Panc1 (cell line): ENCODE data around the gene SPSB3. TPM values are rescaled to one million over a fixed set of nuclear protein-coding genes. Genes with fewer than 3 reads are reported as not detected.

Experiments used
- ATAC-seq: fragments of 200-7000 bp; cut with Tn5 transposase; 2 replicates; pipeline ENCODE4 v1.9.1; 2020; ENCODE audit warnings: mild to moderate bottlenecking, moderate library complexity
- BruUV-seq: library from RNA; stranded (reverse); fragments of 400-500 nt; replicated peaks from 2 replicates; lab custom pipeline; 2021; lab: Mats Ljungman, UMichigan
- CTCF ChIA-PET: fragments of 300-600 bp; sonication (Branson Sonifier 250); formaldehyde crosslinking; loops from one replicate; lab custom pipeline; 2022; ENCODE audit warnings: antibody characterized with exemption; lab: Charles Lee
- POLR2A ChIA-PET: fragments of 300-600 bp; sonication (Branson Sonifier 250); formaldehyde crosslinking; loops from one replicate; lab custom pipeline; 2022; ENCODE audit warnings: antibody characterized with exemption; lab: Charles Lee
- DNase-seq: peaks from one replicate; pipeline ENCODE4 v3.0.0-alpha.2; 2010; ENCODE audit warnings: low read depth, low spot score
- H3K27ac ChIP-seq: 2 replicates; pipeline ENCODE4 v1.5.1; 2011; ENCODE audit warnings: mild to moderate bottlenecking, low read length, inconsistent platforms
- H3K27me3 ChIP-seq: fragments of 200-500 bp; sonication (Bioruptor generic); 2 replicates; pipeline ENCODE4 v1.6.0; 2014; ENCODE audit warnings: low read length, inconsistent platforms; ENCODE audit not compliant: control insufficient read depth, insufficient read depth
- H3K36me3 ChIP-seq: fragments of 200-500 bp; sonication (Bioruptor generic); 2 replicates; pipeline ENCODE4 v1.5.1; 2014; ENCODE audit warnings: inconsistent platforms, mild to moderate bottlenecking, low read length, moderate library complexity; ENCODE audit not compliant: control insufficient read depth, insufficient read depth
- H3K4me1 ChIP-seq: 2 replicates; pipeline ENCODE4 v1.5.1; 2011; ENCODE audit warnings: inconsistent platforms, mild to moderate bottlenecking, low read length, moderate library complexity; ENCODE audit not compliant: control insufficient read depth, insufficient read depth
- H3K4me3 ChIP-seq, 2 experiments: 2 replicates each; pipeline ENCODE4 v1.5.1; 2011 to 2012; ENCODE audit warnings: low read depth in 2 of 2, low read length in 2 of 2, mild to moderate bottlenecking in 2 of 2, inconsistent platforms in 1 of 2, moderate library complexity in 1 of 2
- H3K9me3 ChIP-seq: fragments of 200-500 bp; sonication (Bioruptor generic); 2 replicates; pipeline ENCODE4 v1.5.1; 2014; ENCODE audit warnings: low read depth, mild to moderate bottlenecking, inconsistent platforms, low read length, moderate library complexity; ENCODE audit not compliant: control insufficient read depth, insufficient read depth
- CTCF ChIP-seq: fragments of 450-650 bp; IDR thresholded peaks from 2 replicates; pipeline ENCODE4 v1.5.1; 2017; ENCODE audit warnings: mild to moderate bottlenecking
- POLR2AphosphoS5 ChIP-seq: IDR thresholded peaks from 2 replicates; pipeline ENCODE4 v1.6.1; 2012; ENCODE audit warnings: mild to moderate bottlenecking, low read depth, low read length, moderate library complexity
- REST ChIP-seq, 2 experiments: IDR thresholded peaks; 2 replicates each; pipeline ENCODE4 v1.6.1; 2011 to 2012; ENCODE audit warnings: low read depth in 2 of 2, control low read depth in 1 of 2, low read length in 1 of 2, mild to moderate bottlenecking in 1 of 2, moderate library complexity in 1 of 2; ENCODE audit not compliant: insufficient read depth in 1 of 2
- SIN3A ChIP-seq: IDR thresholded peaks from 2 replicates; pipeline ENCODE4 v1.6.1; 2012; ENCODE audit warnings: low read depth, mild to moderate bottlenecking, low read length, moderate library complexity, borderline replicate concordance; ENCODE audit not compliant: insufficient read depth
- TCF7L2 ChIP-seq: IDR thresholded peaks from 2 replicates; pipeline ENCODE4 v1.6.1; 2011; ENCODE audit warnings: mild to moderate bottlenecking, low read depth, low read length, inconsistent platforms
- in situ Hi-C: cut with HindIII; loops from 2 replicates; pipeline ENCODE4 v1.10.0; 2016; ENCODE audit warnings: low sequenced_read_pairs, low pct_unique_long_range_greater_than_20kb
- intact Hi-C: fragments of 100-400 bp; cut with micrococcal nuclease; formaldehyde crosslinking; loops from one replicate; pipeline ENCODE4 v1.10.0; 2022; ENCODE audit not compliant: unreplicated experiment
- total RNA-seq: library from RNA; stranded (reverse); gene quantifications from one replicate; pipeline ENCODE4 v1.2.1, GENCODE V29; 2021; ENCODE audit not compliant: unreplicated experiment

SPSB3 gene
- total RNA-seq, 1 experiment from 2014 or later, result 23.0 TPM

- H3K36me3 ChIP-seq, result peaks cover 6% of the 10 kb centered on the region; the same call in 1 of the 2 replicates
- H3K4me3 ChIP-seq, result no peak overlapping the region
- CTCF ChIA-PET, result interaction anchor here (0.6 kb wide), 1 partner anchor 158 kb away, joined by 13 read pairs; the partner anchor contains the start of gene NOXO1
- ATAC-seq (no peak), DNase-seq (no peak)
- intact Hi-C loops, result no loop called here
- POLR2A ChIA-PET, result no interaction called here
- in situ Hi-C loops, result no loop called here
- no TSS peak for BruUV-seq
- no peaks in the 10 kb centered on the region for H3K9me3 ChIP-seq
- TF ChIP-seq CTCF (no peak), SIN3A (no peak), POLR2AphosphoS5 (no peak), REST (IDR thresholded peaks at IDR 0.05; ENCODE audit: insufficient read depth in 1 of 2, low read depth in 2 of 2, low read length in 1 of 2) (no peak), TCF7L2 (no peak)
- H3K27ac ChIP-seq, result no peak overlapping the region
- 0 out of 2 replicates have a peak, but pooled peaks cover 10% of the 10 kb centered on the region for H3K4me1 ChIP-seq
- H3K27me3 ChIP-seq, result no peaks in the 10 kb centered on the region
Observed at GRCh38 chr16:1822801-1823200, 40.4 kb upstream of the SPSB3 start.

- no peak overlapping the region for H3K27ac ChIP-seq
- H3K36me3 ChIP-seq, result no peaks in the 10 kb centered on the region
- intact Hi-C loops, result no loop called here
- BruUV-seq, result no TSS peak
- H3K9me3 ChIP-seq, result no peaks in the 10 kb centered on the region
- no peaks in the 10 kb centered on the region for H3K27me3 ChIP-seq
- H3K4me1 ChIP-seq, result 0 out of 2 replicates have a peak, but pooled peaks cover 10% of the 10 kb centered on the region
- TF ChIP-seq SIN3A (no peak), REST (IDR thresholded peaks at IDR 0.05; ENCODE audit: insufficient read depth in 1 of 2, low read depth in 2 of 2, low read length in 1 of 2) (no peak), CTCF (no peak), POLR2AphosphoS5 (no peak), TCF7L2 (no peak)
- no peak overlapping the region for H3K4me3 ChIP-seq
- ATAC-seq (no peak), DNase-seq (no peak)
- POLR2A ChIA-PET, result no interaction called here
- CTCF ChIA-PET, result interaction anchor here (0.7 kb wide), 1 partner anchor 17 kb away, joined by 6 read pairs; no protein-coding TSS in a partner anchor
- in situ Hi-C loops, result no loop called here
Observed at GRCh38 chr16:1821861-1822611, 39.7 kb upstream of the SPSB3 start.
